ENCODE results near the gene ZNF324. TPM values are rescaled to one million over a fixed set of nuclear protein-coding genes. Genes with fewer than 3 reads are reported as not detected.

The ZNF324 gene
- total and polyA plus RNA-seq, 11 donors = 2.5 to 10.1 (median 5.3) TPM

GRCh38 chr19:58519087-58519354 is 52.1 kb downstream of the ZNF324 start:
- WGBS, 4 donors = 0 to 4% (median 1%) methylated on average over 11 to 14 of the region's 14 CpGs
- DNase-seq = peak; percentile 66 to 77 (median 70)
- Histone ChIP-seq H3K4me3 (peak overlapping the region; percentile 70 to 97 (median 86)), H3K4me1 (peaks cover 7 to 59% (median 35%) of the 10 kb centered on the region in 12 donors), H3K27me3 (no peaks in the 10 kb centered on the region), H3K9me3 (no peaks in the 10 kb centered on the region), H3K27ac (peak overlapping the region; percentile 79 to 99 (median 94)), H3K36me3 (peaks cover 0 to 26% (median 17%) of the 10 kb centered on the region in 9 donors)
- TF ChIP-seq CTCF (IDR thresholded peaks at IDR 0.05) (peak in 11 of 12 donors; percentile 32 to 66 (median 48)), POLR2A (IDR thresholded peaks at IDR 0.05) (no peak)
- peak in 3 of 4 donors; percentile 39 to 66 (median 59) for ATAC-seq
- intact Hi-C loops (cut with DNase I) = loop anchor here in 4 of 10 donors (1.0 to 2.0 kb wide), 5 partner anchors 24 to 336 kb away; partner anchors contain the start of genes TRIM28 (in 2 of the 4), MZF1 (in 1 of the 4) and ZNF274 (in 1 of the 4)

GRCh38 chr19:58519355-58520256 is 52.7 kb downstream of the ZNF324 start, which contains the start of gene ZBTB45:
Gene ZBTB45 (minus strand): TSS chr19:58519810. CDS start chr19:58517673, 2,137 bp downstream.
- Histone ChIP-seq H3K27me3 (no peaks in the 10 kb centered on the region), H3K4me1 (peaks cover 7 to 53% (median 32%) of the 10 kb centered on the region in 12 donors), H3K4me3 (peak within 1 kb of the TSS; percentile 70 to 97 (median 86)), H3K27ac (peak within 1 kb of the TSS; percentile 79 to 99 (median 94)), H3K9me3 (no peaks in the 10 kb centered on the region), H3K36me3 (peaks cover 0 to 24% (median 17%) of the 10 kb centered on the region in 9 donors)
- DNase-seq = peak; percentile 93 to 94 (median 93)
- intact Hi-C loops (cut with DNase I) = loop anchor here in 5 of 10 donors (1.0 to 2.0 kb wide), 6 partner anchors 19 to 337 kb away; partner anchors contain the start of genes TRIM28 (in 2 of the 5), MZF1 (in 1 of the 5) and ZNF274 (in 1 of the 5)
- peak; percentile 90 to 95 (median 94) for ATAC-seq
- 0 to 1% (median 1%) methylated on average over 62 to 87 of the region's 87 CpGs for WGBS, 4 donors
- TF ChIP-seq POLR2A (IDR thresholded peaks at IDR 0.05) = peak in 1 of 2 donors; percentile 42
- TF ChIP-seq CTCF (IDR thresholded peaks at IDR 0.05) = peak; percentile 36 to 78 (median 56)

- Histone ChIP-seq H3K36me3 (peaks cover 0 to 23% (median 17%) of the 10 kb centered on the region in 9 donors), H3K4me3 (peak overlapping the region; percentile 70 to 97 (median 86)), H3K4me1 (peaks cover 7 to 47% (median 30%) of the 10 kb centered on the region in 12 donors), H3K27ac (peak overlapping the region; percentile 79 to 99 (median 94)), H3K9me3 (no peaks in the 10 kb centered on the region), H3K27me3 (no peaks in the 10 kb centered on the region)
- TF ChIP-seq POLR2A (IDR thresholded peaks at IDR 0.05) (no peak), CTCF (IDR thresholded peaks at IDR 0.05) (no peak)
- peak in 1 of 4 donors; percentile 40 for ATAC-seq
- intact Hi-C loops (cut with DNase I) = loop anchor here in 1 of 10 donors (2.0 kb wide), 1 partner anchor 19 kb away; no protein-coding TSS in a partner anchor
- DNase-seq = no peak
- 8 to 18% (median 11%) methylated on average over 6 to 7 of the region's 7 CpGs for WGBS, 4 donors
These were observed 53.3 kb downstream of the ZNF324 start for GRCh38 chr19:58520257-58520599.

GRCh38 chr19:58521651-58522050 is 54.8 kb downstream of the ZNF324 start:
- H3K36me3 ChIP-seq = peaks cover 0 to 9% (median 7%) of the 10 kb centered on the region in 9 donors
- H3K27ac ChIP-seq = no peak overlapping the region
- no peak for TF ChIP-seq CTCF (IDR thresholded peaks at IDR 0.05)
- no peak for TF ChIP-seq POLR2A (IDR thresholded peaks at IDR 0.05)
- no peaks in the 10 kb centered on the region for H3K27me3 ChIP-seq
- no peaks in the 10 kb centered on the region for H3K9me3 ChIP-seq
- intact Hi-C loops (cut with DNase I) = loop anchor here in 1 of 10 donors (2.0 kb wide), 1 partner anchor 17 kb away; no protein-coding TSS in a partner anchor
- no peak for DNase-seq
- no peak overlapping the region for H3K4me3 ChIP-seq
- peaks cover 7 to 33% (median 23%) of the 10 kb centered on the region in 12 donors for H3K4me1 ChIP-seq
- 63 to 74% (median 68%) methylated on average over 4 of the region's 4 CpGs for WGBS, 4 donors
- ATAC-seq = no peak
